ENCODE data around the gene TFPI2.

TFPI2 gene

DNA sequence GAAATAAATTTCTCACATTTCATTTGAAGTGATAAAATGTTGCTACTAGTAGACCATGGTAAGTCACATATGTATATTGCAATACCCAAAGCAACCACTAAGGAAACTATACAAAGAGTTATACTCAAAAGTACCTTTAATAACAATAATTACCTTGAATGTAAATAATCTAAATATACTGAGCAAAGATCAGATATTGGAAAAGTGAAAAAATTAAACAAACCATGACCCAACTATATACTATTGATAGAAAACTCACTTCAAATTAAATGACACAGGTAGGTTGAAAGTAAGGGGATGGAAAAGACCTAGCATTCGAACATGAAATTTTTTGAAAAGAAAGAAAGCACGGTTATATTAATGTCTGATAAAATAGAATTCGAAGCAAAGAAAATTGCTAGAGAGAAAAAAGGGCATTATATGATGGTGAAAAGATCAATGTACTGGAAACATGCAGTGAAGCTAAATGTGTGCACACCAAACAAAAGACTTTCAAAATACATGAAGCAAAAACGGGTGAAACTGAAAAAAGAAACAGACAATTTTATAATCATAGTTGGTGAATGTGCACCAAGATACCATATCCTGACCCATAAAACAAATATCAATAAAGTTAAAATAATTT is 29.1 kb downstream of the TFPI2 start:
- TF ChIP-seq, protein P1, sequence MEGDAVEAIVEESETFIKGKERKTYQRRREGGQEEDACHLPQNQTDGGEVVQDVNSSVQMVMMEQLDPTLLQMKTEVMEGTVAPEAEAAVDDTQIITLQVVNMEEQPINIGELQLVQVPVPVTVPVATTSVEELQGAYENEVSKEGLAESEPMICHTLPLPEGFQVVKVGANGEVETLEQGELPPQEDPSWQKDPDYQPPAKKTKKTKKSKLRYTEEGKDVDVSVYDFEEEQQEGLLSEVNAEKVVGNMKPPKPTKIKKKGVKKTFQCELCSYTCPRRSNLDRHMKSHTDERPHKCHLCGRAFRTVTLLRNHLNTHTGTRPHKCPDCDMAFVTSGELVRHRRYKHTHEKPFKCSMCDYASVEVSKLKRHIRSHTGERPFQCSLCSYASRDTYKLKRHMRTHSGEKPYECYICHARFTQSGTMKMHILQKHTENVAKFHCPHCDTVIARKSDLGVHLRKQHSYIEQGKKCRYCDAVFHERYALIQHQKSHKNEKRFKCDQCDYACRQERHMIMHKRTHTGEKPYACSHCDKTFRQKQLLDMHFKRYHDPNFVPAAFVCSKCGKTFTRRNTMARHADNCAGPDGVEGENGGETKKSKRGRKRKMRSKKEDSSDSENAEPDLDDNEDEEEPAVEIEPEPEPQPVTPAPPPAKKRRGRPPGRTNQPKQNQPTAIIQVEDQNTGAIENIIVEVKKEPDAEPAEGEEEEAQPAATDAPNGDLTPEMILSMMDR (conservative IDR thresholded peaks at IDR 0.05; ENCODE audit: low read length), result peak; percentile 31; the same call in 1 of the 2 replicates
- no peak overlapping the region for H3K4me3 ChIP-seq (ENCODE audit: low read length)
- no peak for DNase-seq (ENCODE audit: low read depth)

DNA sequence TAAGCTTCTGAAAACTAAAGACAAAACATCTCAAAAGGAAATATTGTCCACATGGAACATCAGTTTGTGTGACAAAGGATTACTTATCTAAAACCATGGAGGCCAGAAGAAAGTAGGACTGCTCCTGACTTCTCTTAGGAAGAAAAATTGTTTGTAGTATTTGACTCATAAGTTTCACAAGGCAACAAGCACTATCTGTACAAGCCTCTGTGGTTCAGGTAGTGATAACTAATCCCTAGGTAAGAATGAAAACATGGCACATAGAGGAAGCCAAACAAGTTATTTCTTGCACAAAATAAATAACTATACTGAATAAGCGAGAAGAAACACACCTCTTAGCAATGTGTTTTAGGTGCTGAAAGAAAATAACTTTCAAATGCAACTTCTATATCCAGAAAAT is 30.3 kb downstream of the TFPI2 start:
- TF ChIP-seq, protein P1 (conservative IDR thresholded peaks at IDR 0.05; ENCODE audit: low read length), result no peak
- no peak for DNase-seq (ENCODE audit: low read depth)
- H3K4me3 ChIP-seq (ENCODE audit: low read length), result no peak overlapping the region

GRCh38 chr7:93858857-93859256 is 31.7 kb downstream of the TFPI2 start:
- no peak overlapping the region for H3K4me3 ChIP-seq (ENCODE audit: low read length)
- DNase-seq (ENCODE audit: low read depth), result no peak
- TF ChIP-seq, protein P1 (conservative IDR thresholded peaks at IDR 0.05; ENCODE audit: low read length), result no peak

DNA sequence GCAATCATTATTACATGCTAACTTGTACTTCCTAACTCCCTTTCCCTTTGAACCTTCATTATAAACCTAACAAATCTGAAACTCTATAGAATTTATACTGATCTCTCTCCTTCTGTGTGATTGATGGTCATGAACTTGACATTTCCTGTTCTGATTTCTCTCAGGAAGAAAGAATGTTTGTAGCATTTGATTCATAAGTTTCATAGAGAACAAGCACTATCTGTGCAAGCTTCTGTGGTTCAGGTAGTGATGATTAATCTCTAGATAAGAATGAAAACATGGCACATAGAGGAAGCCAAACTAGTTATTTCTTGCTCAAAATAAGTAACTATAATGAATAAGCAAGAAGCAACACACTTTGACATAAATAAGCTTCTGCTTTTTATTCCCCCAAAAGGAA is 34.2 kb downstream of the TFPI2 start:
- no peak for DNase-seq (ENCODE audit: low read depth)
- H3K4me3 ChIP-seq (ENCODE audit: low read length), result no peak overlapping the region
- TF ChIP-seq, protein P1 (conservative IDR thresholded peaks at IDR 0.05; ENCODE audit: low read length), result no peak

DNA sequence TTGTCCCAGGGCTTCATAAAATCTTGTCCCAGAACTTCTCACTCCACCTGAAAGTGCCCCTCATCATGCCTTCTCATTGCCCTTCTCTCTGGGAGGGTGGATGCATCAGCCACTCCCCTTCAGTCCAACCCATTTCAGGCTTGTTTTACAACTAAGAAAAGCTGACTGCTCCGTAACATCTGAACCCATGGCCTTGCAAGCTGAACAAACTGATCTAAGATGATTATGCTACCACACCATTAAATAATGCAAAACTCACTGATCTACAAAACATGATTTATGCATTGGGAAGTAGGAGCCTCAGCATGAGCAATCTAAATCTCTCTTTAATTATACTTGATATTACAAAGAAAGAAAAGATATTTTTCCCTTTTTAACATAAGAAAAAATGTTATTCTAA is 34.8 kb downstream of the TFPI2 start:
- H3K4me3 ChIP-seq (ENCODE audit: low read length), result no peak overlapping the region
- no peak for DNase-seq (ENCODE audit: low read depth)
- TF ChIP-seq, protein P1 (conservative IDR thresholded peaks at IDR 0.05; ENCODE audit: low read length), result no peak

DNA sequence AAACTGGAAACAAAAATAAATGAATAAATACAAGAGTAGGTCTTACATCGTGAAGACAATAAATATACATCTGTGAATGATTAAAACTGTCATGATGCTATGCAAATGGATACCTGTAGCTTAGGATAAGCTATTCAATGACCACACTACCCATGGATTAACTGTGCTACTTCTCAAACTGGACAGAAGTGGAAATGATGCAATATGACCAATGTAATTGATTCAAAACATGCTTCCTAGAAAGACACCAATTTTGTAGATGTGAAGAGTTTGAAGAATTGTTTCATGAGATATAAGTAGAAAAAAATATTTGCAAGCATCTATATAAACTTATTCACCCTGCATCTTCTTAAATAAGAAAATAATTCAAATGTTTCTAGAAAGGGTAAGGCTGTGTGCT is 36.1 kb downstream of the TFPI2 start:
- H3K4me3 ChIP-seq (ENCODE audit: low read length), result no peak overlapping the region
- TF ChIP-seq, protein P1 (conservative IDR thresholded peaks at IDR 0.05; ENCODE audit: low read length), result no peak
- DNase-seq (ENCODE audit: low read depth), result no peak

GRCh38 chr7:93851536-93851935 is 39.0 kb downstream of the TFPI2 start:
- TF ChIP-seq, protein P1 (conservative IDR thresholded peaks at IDR 0.05; ENCODE audit: low read length), result no peak
- DNase-seq (ENCODE audit: low read depth), result peak; percentile 35
- H3K4me3 ChIP-seq (ENCODE audit: low read length), result no peak overlapping the region

Data from AG10803 (cell line).